A549 (cell line): ENCODE measurements around the gene CAMP. TPM values are rescaled to one million over a fixed set of nuclear protein-coding genes. Genes with fewer than 3 reads are reported as not detected.

ENCODE experiments used
- ATAC-seq, 2 experiments: fragments of 200-7000 bp in 1 of 2; fragments of >200 bp in 1 of 2; cut with Nextera tagmentation in 1 of 2; cut with Tn5 transposase in 1 of 2; 3 replicates each; pipeline versions ENCODE4 v1.8.0 to v1.9.1; 2018 to 2020; ENCODE audit warnings: mild to moderate bottlenecking in 1 of 2, moderate library complexity in 1 of 2
- CTCF ChIA-PET: fragments of 300-600 bp; sonication (Branson Sonifier 250); formaldehyde crosslinking; extraction: SDS; loops from one replicate; lab custom pipeline; 2021; ENCODE audit warnings: antibody characterized with exemption, inconsistent platforms; lab: Yijun Ruan, JAX
- POLR2A ChIA-PET: fragments of 350-600 bp; formaldehyde crosslinking; extraction: SDS; loops from one replicate; lab custom pipeline; 2021; ENCODE audit warnings: antibody characterized with exemption, inconsistent platforms; lab: Yijun Ruan, JAX
- DNase-seq, 2 experiments: peaks; one replicate each; pipeline versions ENCODE4 v3.0.0 to v3.0.0-alpha.2; 2011 to 2016; ENCODE audit warnings: low read depth in 1 of 2, low spot score in 1 of 2
- FAIRE-seq: peaks from 2 replicates; lab custom pipeline; 2011; peaks lifted over from hg19 to GRCh38; lab: Jason Lieb, UNC
- H3K27ac ChIP-seq, 2 experiments: fragments of >200 bp; sonication (Bioruptor Twin); formaldehyde crosslinking; 3 replicates each; pipeline ENCODE4 v1.5.1; 2016 to 2017
- H3K4me1 ChIP-seq: fragments of >200 bp; sonication (Bioruptor Twin); formaldehyde crosslinking; 3 replicates; pipeline ENCODE4 v1.6.1; 2016
- H3K4me2 ChIP-seq: fragments of >200 bp; sonication (Bioruptor Twin); formaldehyde crosslinking; 3 replicates; pipeline ENCODE4 v1.6.1; 2016
- H3K4me3 ChIP-seq: fragments of >200 bp; sonication (Bioruptor Twin); formaldehyde crosslinking; 3 replicates; pipeline ENCODE4 v1.5.1; 2016
- H3K9me3 ChIP-seq: fragments of >200 bp; sonication (Bioruptor Twin); formaldehyde crosslinking; 3 replicates; pipeline ENCODE4 v1.6.1; 2016
- CBX2 ChIP-seq: fragments of 200-600 bp; sonication (generic); IDR thresholded peaks from 2 replicates; pipeline ENCODE4 v1.6.1; 2016; ENCODE audit warnings: low read depth, mild to moderate bottlenecking, borderline replicate concordance
- CBX8 ChIP-seq: fragments of 200-600 bp; sonication (generic); IDR thresholded peaks from 2 replicates; pipeline ENCODE4 v1.6.1; 2016
- CEBPB ChIP-seq, 2 experiments: fragments of >200 bp in 1 of 2; sonication (Bioruptor Twin) in 1 of 2; formaldehyde crosslinking in 1 of 2; IDR thresholded peaks; 2 replicates each; pipeline ENCODE4 v1.6.1; 2012 to 2016
- EHF ChIP-seq: fragments of 250-450 bp; sonication (Bioruptor Pico); IDR thresholded peaks from 2 replicates; pipeline ENCODE4 v1.5.0; 2020; ENCODE audit warnings: mild to moderate bottlenecking
- FOSB ChIP-seq: fragments of 250-450 bp; sonication (Bioruptor Pico); IDR thresholded peaks from 2 replicates; pipeline ENCODE4 v1.5.0; 2020; ENCODE audit warnings: mild to moderate bottlenecking, moderate library complexity
- HES2 ChIP-seq: fragments of >200 bp; sonication (Bioruptor Twin); formaldehyde crosslinking; IDR thresholded peaks from 2 replicates; pipeline ENCODE4 v1.6.1; 2016
- HEYL ChIP-seq: fragments of 250-450 bp; sonication (Bioruptor Pico); IDR thresholded peaks from 2 replicates; pipeline ENCODE4 v1.8.0; 2021; ENCODE audit warnings: mild to moderate bottlenecking, moderate library complexity
- HOXB5 ChIP-seq: fragments of 250-450 bp; sonication (Bioruptor Pico); IDR thresholded peaks from 2 replicates; pipeline ENCODE4 v1.5.0; 2020; ENCODE audit warnings: mild to moderate bottlenecking, moderate library complexity
- JUNB ChIP-seq: fragments of >200 bp; sonication (Bioruptor Twin); formaldehyde crosslinking; IDR thresholded peaks from 2 replicates; pipeline ENCODE4 v1.6.1; 2016
- KDM5A ChIP-seq: fragments of 200-600 bp; sonication (generic); IDR thresholded peaks from 2 replicates; pipeline ENCODE4 v1.6.1; 2016; ENCODE audit warnings: antibody characterized with exemption, mild to moderate bottlenecking
- MYC ChIP-seq: IDR thresholded peaks from 2 replicates; pipeline ENCODE4 v1.6.1; 2012; ENCODE audit warnings: mild to moderate bottlenecking, inconsistent platforms, low read length, improper control_type of control experiment, borderline replicate concordance
- NPAS2 ChIP-seq: fragments of 250-450 bp; sonication (Bioruptor Pico); IDR thresholded peaks from 2 replicates; pipeline ENCODE4 v1.8.0; 2022; ENCODE audit warnings: mild to moderate bottlenecking, moderate library complexity, borderline replicate concordance
- NR3C1 ChIP-seq: fragments of >200 bp; sonication (Bioruptor Twin); formaldehyde crosslinking; IDR thresholded peaks from 3 replicates; pipeline ENCODE4 v1.6.1; 2017
- RARB ChIP-seq: fragments of 250-450 bp; sonication (Bioruptor Pico); IDR thresholded peaks from 2 replicates; pipeline ENCODE4 v1.8.0; 2021; ENCODE audit warnings: mild to moderate bottlenecking, moderate library complexity
- RCOR1 ChIP-seq: fragments of 150-350 bp; IDR thresholded peaks from 2 replicates; pipeline ENCODE4 v1.6.1; 2014; ENCODE audit warnings: antibody characterized with exemption, low read length, low read depth
- RFX5 ChIP-seq: fragments of 450-650 bp; IDR thresholded peaks from 2 replicates; pipeline ENCODE4 v1.7.1; 2014; ENCODE audit warnings: antibody characterized with exemption, mild to moderate bottlenecking, moderate library complexity
- RNF2 ChIP-seq: fragments of 200-600 bp; sonication (generic); IDR thresholded peaks from 2 replicates; pipeline ENCODE4 v1.6.1; 2016; ENCODE audit warnings: low read depth, mild to moderate bottlenecking, antibody characterized with exemption, moderate library complexity, borderline replicate concordance
- TFCP2L1 ChIP-seq: fragments of 250-450 bp; sonication (Bioruptor Pico); IDR thresholded peaks from 2 replicates; pipeline ENCODE4 v1.5.0; 2021; ENCODE audit warnings: mild to moderate bottlenecking
- ZSCAN20 ChIP-seq: fragments of 250-450 bp; sonication (Bioruptor Pico); IDR thresholded peaks from 2 replicates; pipeline ENCODE4 v1.8.0; 2022; ENCODE audit warnings: mild to moderate bottlenecking, moderate library complexity
- WGBS: methylation state at CpG from one replicate; pipeline ENCODE4 v1.1.6; 2017; ENCODE audit errors: missing lambda C conversion rate; 5-methylcytosine and 5-hydroxymethylcytosine counted together
- polyA plus RNA-seq, 4 experiments: library from polyadenylated mRNA; depleted of rRNA in 3 of 4; stranded (reverse); fragments of >200 nt; fragmentation: RNase III in 1 of 4; extraction: RNeasy Plus Mini Kit Qiagen cat#74134 plus additional on column Dnase treatment in 1 of 4; gene quantifications; 2 replicates in 3 of 4; 3 replicates in 1 of 4; pipeline ENCODE4 v1.2.3, GENCODE V29; 2011 to 2017
- TF ChIP-seq, protein P1 (sequence below): fragments of 250-450 bp; sonication (Bioruptor Pico); IDR thresholded peaks from 2 replicates; pipeline ENCODE4 v1.5.0; 2020; ENCODE audit warnings: low read depth, mild to moderate bottlenecking, moderate library complexity
- TF ChIP-seq, protein P2 (sequence below): fragments of 450-650 bp; IDR thresholded peaks from 2 replicates; pipeline ENCODE4 v1.6.1; 2014; ENCODE audit warnings: antibody characterized with exemption
- TF ChIP-seq, protein P3 (sequence below): fragments of 200-600 bp; sonication (generic); IDR thresholded peaks from 2 replicates; pipeline ENCODE4 v1.6.1; 2016; ENCODE audit warnings: antibody characterized with exemption, mild to moderate bottlenecking, moderate library complexity

CAMP gene
- polyA plus RNA-seq, 2 of the 4 experiments (the other 2 are of a cell fraction): not detected

GRCh38 chr3:48220746-48221145 is 2.5 kb upstream of the CAMP start:
- ATAC-seq (no peak), DNase-seq (no peak), FAIRE-seq (no peak)
- H3K4me3 ChIP-seq: no peak overlapping the region
- no peaks in the 10 kb centered on the region for H3K9me3 ChIP-seq
- 83% methylated on average over 2 of the region's 9 CpGs for WGBS
- peaks cover under 1% of the 10 kb centered on the region; the same call in 1 of the 3 replicates for H3K4me1 ChIP-seq
- CTCF ChIA-PET: interaction anchor here (0.8 kb wide), 1 partner anchor 10 kb away, joined by 3 read pairs; no protein-coding TSS in a partner anchor
- H3K27ac ChIP-seq: no peak overlapping the region
- no peak overlapping the region for H3K4me2 ChIP-seq
- POLR2A ChIA-PET: no interaction called here
- no peak for TF ChIP-seq CEBPB (IDR thresholded peaks at IDR 0.05)
- TF ChIP-seq HES2: no peak
- TF ChIP-seq ZSCAN20 (CRISPR knock-in tag): no peak
- no peak for TF ChIP-seq RNF2
- no peak for TF ChIP-seq JUNB
- no peak for TF ChIP-seq RCOR1
- no peak for TF ChIP-seq MYC
- no peak for TF ChIP-seq FOSB (CRISPR knock-in tag)
- TF ChIP-seq, protein P1, sequence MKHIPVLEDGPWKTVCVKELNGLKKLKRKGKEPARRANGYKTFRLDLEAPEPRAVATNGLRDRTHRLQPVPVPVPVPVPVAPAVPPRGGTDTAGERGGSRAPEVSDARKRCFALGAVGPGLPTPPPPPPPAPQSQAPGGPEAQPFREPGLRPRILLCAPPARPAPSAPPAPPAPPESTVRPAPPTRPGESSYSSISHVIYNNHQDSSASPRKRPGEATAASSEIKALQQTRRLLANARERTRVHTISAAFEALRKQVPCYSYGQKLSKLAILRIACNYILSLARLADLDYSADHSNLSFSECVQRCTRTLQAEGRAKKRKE: no peak

DNA sequence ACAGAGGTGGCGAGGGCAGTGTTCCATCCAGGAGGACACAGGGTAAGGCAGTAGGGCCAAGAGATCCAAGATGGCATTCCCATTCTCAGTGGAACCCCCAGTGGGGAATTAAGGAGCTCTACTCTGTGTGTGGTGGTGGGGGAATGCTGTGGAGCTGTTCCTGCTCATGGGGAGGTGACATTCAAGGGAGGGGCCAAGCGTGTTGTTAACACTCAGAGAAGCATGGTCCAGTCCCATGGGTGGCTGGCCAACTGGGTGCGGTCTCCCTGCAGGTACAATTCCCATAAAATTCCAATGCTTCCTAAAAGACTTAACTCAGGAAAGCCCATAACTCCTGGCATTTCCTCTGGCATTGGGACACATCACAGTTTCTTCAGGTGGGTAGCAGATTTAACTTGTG is 2.3 kb downstream of the CAMP start:
- POLR2A ChIA-PET: no interaction called here
- ATAC-seq (no peak), DNase-seq (no peak), FAIRE-seq (no peak)
- H3K27ac ChIP-seq: no peak overlapping the region
- CTCF ChIA-PET: interaction anchor here (0.7 to 3.5 kb wide), 2 partner anchors 10 to 32 kb away, joined by 3 to 18 read pairs; no protein-coding TSS in a partner anchor
- H3K9me3 ChIP-seq: no peaks in the 10 kb centered on the region
- no peak for TF ChIP-seq TFCP2L1
- TF ChIP-seq HOXB5 (CRISPR knock-in tag): no peak
- no peak for TF ChIP-seq KDM5A
- TF ChIP-seq NPAS2 (CRISPR knock-in tag): no peak
- TF ChIP-seq, protein P2, sequence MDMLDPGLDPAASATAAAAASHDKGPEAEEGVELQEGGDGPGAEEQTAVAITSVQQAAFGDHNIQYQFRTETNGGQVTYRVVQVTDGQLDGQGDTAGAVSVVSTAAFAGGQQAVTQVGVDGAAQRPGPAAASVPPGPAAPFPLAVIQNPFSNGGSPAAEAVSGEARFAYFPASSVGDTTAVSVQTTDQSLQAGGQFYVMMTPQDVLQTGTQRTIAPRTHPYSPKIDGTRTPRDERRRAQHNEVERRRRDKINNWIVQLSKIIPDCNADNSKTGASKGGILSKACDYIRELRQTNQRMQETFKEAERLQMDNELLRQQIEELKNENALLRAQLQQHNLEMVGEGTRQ: no peak
- TF ChIP-seq RARB: no peak
- H3K4me2 ChIP-seq: no peak overlapping the region
- no peak overlapping the region for H3K4me3 ChIP-seq
- 59% methylated on average over 3 of the region's 3 CpGs for WGBS
- H3K4me1 ChIP-seq: no peaks in the 10 kb centered on the region

DNA sequence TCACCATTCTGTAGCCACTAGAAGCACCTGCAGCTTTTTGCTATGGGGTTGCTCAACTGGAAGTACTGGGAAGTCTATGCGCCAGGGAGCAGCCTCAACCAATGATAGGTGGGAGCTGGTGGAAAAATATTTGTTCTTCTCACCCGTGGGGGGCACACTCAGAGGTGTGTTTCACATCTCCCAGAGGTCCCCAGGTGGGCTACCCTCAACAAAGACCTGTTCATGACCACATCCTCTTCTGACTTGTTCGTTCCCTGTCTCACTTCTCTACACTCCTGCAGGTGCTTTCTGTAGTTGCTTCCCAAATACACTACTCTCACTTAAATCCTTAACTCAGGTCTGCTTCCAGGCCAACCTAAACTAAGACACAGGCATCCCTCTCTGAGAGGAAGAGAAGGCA is 3.6 kb downstream of the CAMP start:
- FAIRE-seq: no peak
- 57% methylated on average over 3 of the region's 3 CpGs for WGBS
- no peak overlapping the region for H3K4me2 ChIP-seq
- POLR2A ChIA-PET: no interaction called here
- TF ChIP-seq RCOR1 (no peak), HEYL (no peak), RFX5 (no peak), EHF (CRISPR knock-in tag) (no peak), NR3C1 (no peak), CBX8 (no peak), CBX2 (no peak), ZSCAN20 (CRISPR knock-in tag) (no peak), KDM5A (no peak)
- TF ChIP-seq, protein P3, sequence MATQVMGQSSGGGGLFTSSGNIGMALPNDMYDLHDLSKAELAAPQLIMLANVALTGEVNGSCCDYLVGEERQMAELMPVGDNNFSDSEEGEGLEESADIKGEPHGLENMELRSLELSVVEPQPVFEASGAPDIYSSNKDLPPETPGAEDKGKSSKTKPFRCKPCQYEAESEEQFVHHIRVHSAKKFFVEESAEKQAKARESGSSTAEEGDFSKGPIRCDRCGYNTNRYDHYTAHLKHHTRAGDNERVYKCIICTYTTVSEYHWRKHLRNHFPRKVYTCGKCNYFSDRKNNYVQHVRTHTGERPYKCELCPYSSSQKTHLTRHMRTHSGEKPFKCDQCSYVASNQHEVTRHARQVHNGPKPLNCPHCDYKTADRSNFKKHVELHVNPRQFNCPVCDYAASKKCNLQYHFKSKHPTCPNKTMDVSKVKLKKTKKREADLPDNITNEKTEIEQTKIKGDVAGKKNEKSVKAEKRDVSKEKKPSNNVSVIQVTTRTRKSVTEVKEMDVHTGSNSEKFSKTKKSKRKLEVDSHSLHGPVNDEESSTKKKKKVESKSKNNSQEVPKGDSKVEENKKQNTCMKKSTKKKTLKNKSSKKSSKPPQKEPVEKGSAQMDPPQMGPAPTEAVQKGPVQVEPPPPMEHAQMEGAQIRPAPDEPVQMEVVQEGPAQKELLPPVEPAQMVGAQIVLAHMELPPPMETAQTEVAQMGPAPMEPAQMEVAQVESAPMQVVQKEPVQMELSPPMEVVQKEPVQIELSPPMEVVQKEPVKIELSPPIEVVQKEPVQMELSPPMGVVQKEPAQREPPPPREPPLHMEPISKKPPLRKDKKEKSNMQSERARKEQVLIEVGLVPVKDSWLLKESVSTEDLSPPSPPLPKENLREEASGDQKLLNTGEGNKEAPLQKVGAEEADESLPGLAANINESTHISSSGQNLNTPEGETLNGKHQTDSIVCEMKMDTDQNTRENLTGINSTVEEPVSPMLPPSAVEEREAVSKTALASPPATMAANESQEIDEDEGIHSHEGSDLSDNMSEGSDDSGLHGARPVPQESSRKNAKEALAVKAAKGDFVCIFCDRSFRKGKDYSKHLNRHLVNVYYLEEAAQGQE: no peak
- DNase-seq: no peak
- no peaks in the 10 kb centered on the region for H3K4me1 ChIP-seq
- CTCF ChIA-PET: no interaction called here
- no peak for ATAC-seq
- H3K4me3 ChIP-seq: no peak overlapping the region
- H3K9me3 ChIP-seq: no peaks in the 10 kb centered on the region
- H3K27ac ChIP-seq: no peak overlapping the region
